T-helper 17 cell (primary cell): ENCODE results near the gene TMEM184B. TPM values are rescaled to one million over a fixed set of nuclear protein-coding genes. Genes with fewer than 3 reads are reported as not detected.

ENCODE experiments used
- ATAC-seq: fragments of 150-1000 bp; cut with Tn5 transposase; 2 replicates; pipeline ENCODE4 v1.10.0; 2021; ENCODE audit warnings: mild to moderate bottlenecking, moderate library complexity
- DNase-seq, 3 donors: peaks; one replicate each; pipeline versions ENCODE4 v3.0.0 to v3.0.0-alpha.2; 2020 to 2021
- H3K9me3 ChIP-seq: one replicate; pipeline ENCODE4 v1.7.0; 2013; ENCODE audit warnings: low read length, mild to moderate bottlenecking; ENCODE audit not compliant: control insufficient read depth, poor library complexity, severe bottlenecking
- H3K27ac Mint-ChIP-seq: one replicate; pipeline ENCODE4 v1.8.0; 2022; ENCODE audit warnings: mild to moderate bottlenecking, moderate library complexity, mixed read lengths
- H3K27me3 Mint-ChIP-seq: one replicate; pipeline ENCODE4 v1.8.0; 2022; ENCODE audit warnings: mixed read lengths
- H3K36me3 Mint-ChIP-seq: one replicate; pipeline ENCODE4 v1.8.0; 2022; ENCODE audit warnings: low read depth, mixed read lengths
- H3K4me1 Mint-ChIP-seq: one replicate; pipeline ENCODE4 v1.8.0; 2022; ENCODE audit warnings: mild to moderate bottlenecking, mixed read lengths
- H3K4me3 Mint-ChIP-seq: one replicate; pipeline ENCODE4 v1.8.0; 2022; ENCODE audit warnings: mild to moderate bottlenecking, moderate library complexity, mixed read lengths
- total RNA-seq, 4 donors: library from RNA in 2 of 4; stranded (reverse) in 2 of 4; gene quantifications; one replicate each; pipeline ENCODE4 v1.2.3 and lab custom pipeline; 2022 to 2026

Gene TMEM184B
- total RNA-seq (10 to 100 TPM; 53.3 TPM), total RNA-seq (lab: John Stamatoyannopoulos, UW) (26.1 to 32.6 reads per million in 2 donors)

GRCh38 chr22:38272373-38273134 lies at the start of gene TMEM184B:
Gene TMEM184B, minus strand, starts transcription at chr22:38273010. Its CDS starts 25,049 bp downstream, at chr22:38247961.
- H3K27me3 Mint-ChIP-seq = no peaks in the 10 kb centered on the region
- peak; percentile 96 for ATAC-seq
- H3K4me1 Mint-ChIP-seq = peaks cover 42% of the 10 kb centered on the region

GRCh38 chr22:38320605-38321402 lies 48.0 kb upstream of the TMEM184B start:
- DNase-seq = no peak
- H3K4me1 Mint-ChIP-seq = peaks cover 6% of the 10 kb centered on the region
- H3K36me3 Mint-ChIP-seq = no peaks in the 10 kb centered on the region
- H3K27me3 Mint-ChIP-seq = no peaks in the 10 kb centered on the region
- no peak for ATAC-seq
- no peak overlapping the region for H3K4me3 Mint-ChIP-seq
- H3K9me3 ChIP-seq = no peaks in the 10 kb centered on the region
- H3K27ac Mint-ChIP-seq = peak overlapping the region; percentile 51

More at GRCh38 chr22:38272373-38273134, at the start of gene TMEM184B:
- Mint-ChIP-seq H3K36me3 (no peaks in the 10 kb centered on the region), H3K4me3 (peak within 1 kb of the TSS; percentile 94), H3K27ac (peak within 1 kb of the TSS; percentile 95)
- H3K9me3 ChIP-seq = no peaks in the 10 kb centered on the region
- peak; percentile 82 to 86 (median 83) for DNase-seq

GRCh38 chr22:38318792-38319773 lies 46.3 kb upstream of the TMEM184B start:
- DNase-seq = no peak
- no peaks in the 10 kb centered on the region for H3K36me3 Mint-ChIP-seq
- no peaks in the 10 kb centered on the region for H3K9me3 ChIP-seq
- no peaks in the 10 kb centered on the region for H3K27me3 Mint-ChIP-seq
- H3K4me1 Mint-ChIP-seq = peaks cover 23% of the 10 kb centered on the region
- H3K4me3 Mint-ChIP-seq = peak overlapping the region; percentile 50
- peak overlapping the region; percentile 82 for H3K27ac Mint-ChIP-seq
- ATAC-seq = no peak

- no peak for ATAC-seq
- H3K9me3 ChIP-seq = no peaks in the 10 kb centered on the region
- peak overlapping the region; percentile 82 for H3K27ac Mint-ChIP-seq
- H3K36me3 Mint-ChIP-seq = no peaks in the 10 kb centered on the region
- H3K4me1 Mint-ChIP-seq = peaks cover 30% of the 10 kb centered on the region
- no peaks in the 10 kb centered on the region for H3K27me3 Mint-ChIP-seq
- DNase-seq = no peak
- peak overlapping the region; percentile 89 for H3K4me3 Mint-ChIP-seq
Observed at GRCh38 chr22:38317995-38318715, 45.3 kb upstream of the TMEM184B start.

- peak within 1 kb of the TSS; percentile 95 for H3K27ac Mint-ChIP-seq
- peaks cover 35% of the 10 kb centered on the region for H3K4me1 Mint-ChIP-seq
- DNase-seq (peak; percentile 68 to 77 (median 71)), ATAC-seq (peak; percentile 70)
- no peaks in the 10 kb centered on the region for H3K27me3 Mint-ChIP-seq
- no peaks in the 10 kb centered on the region for H3K36me3 Mint-ChIP-seq
- H3K9me3 ChIP-seq = no peaks in the 10 kb centered on the region
- peak within 1 kb of the TSS; percentile 90 for H3K4me3 Mint-ChIP-seq
Observed at GRCh38 chr22:38317122-38317994, 44.5 kb upstream of the TMEM184B start, which contains the start of gene CSNK1E. Gene CSNK1E, minus strand, starts transcription at chr22:38317433. Its CDS starts 3,276 bp downstream, at chr22:38314157.

- Mint-ChIP-seq H3K27ac (peak overlapping the region; percentile 95), H3K36me3 (no peaks in the 10 kb centered on the region), H3K4me1 (peaks cover 37% of the 10 kb centered on the region), H3K27me3 (no peaks in the 10 kb centered on the region), H3K4me3 (peak overlapping the region; percentile 90)
- DNase-seq (peak; percentile 37 to 54 (median 46)), ATAC-seq (peak; percentile 63)
- H3K9me3 ChIP-seq = no peaks in the 10 kb centered on the region
Observed at GRCh38 chr22:38316364-38317121, 43.7 kb upstream of the TMEM184B start.

GRCh38 chr22:38315823-38316363 lies 43.1 kb upstream of the TMEM184B start:
- H3K36me3 Mint-ChIP-seq = no peaks in the 10 kb centered on the region
- ATAC-seq (peak; percentile 5), DNase-seq (no peak)

GRCh38 chr22:38314933-38315822 lies 42.4 kb upstream of the TMEM184B start:
- peak; percentile 28 for ATAC-seq

More at GRCh38 chr22:38315823-38316363, 43.1 kb upstream of the TMEM184B start:
- H3K4me3 Mint-ChIP-seq = peak overlapping the region; percentile 90
- H3K27me3 Mint-ChIP-seq = no peaks in the 10 kb centered on the region
- no peaks in the 10 kb centered on the region for H3K9me3 ChIP-seq
- peak overlapping the region; percentile 95 for H3K27ac Mint-ChIP-seq
- peaks cover 41% of the 10 kb centered on the region for H3K4me1 Mint-ChIP-seq

GRCh38 chr22:38314051-38314932 lies 41.5 kb upstream of the TMEM184B start:
- ATAC-seq (no peak), DNase-seq (no peak)
- H3K9me3 ChIP-seq = no peaks in the 10 kb centered on the region
- Mint-ChIP-seq H3K4me1 (peaks cover 49% of the 10 kb centered on the region), H3K4me3 (peak overlapping the region; percentile 90), H3K36me3 (no peaks in the 10 kb centered on the region), H3K27me3 (no peaks in the 10 kb centered on the region), H3K27ac (peak overlapping the region; percentile 95)

More at GRCh38 chr22:38314933-38315822, 42.4 kb upstream of the TMEM184B start:
- no peak for DNase-seq
- Mint-ChIP-seq H3K27me3 (no peaks in the 10 kb centered on the region), H3K36me3 (no peaks in the 10 kb centered on the region), H3K27ac (peak overlapping the region; percentile 95), H3K4me1 (peaks cover 48% of the 10 kb centered on the region), H3K4me3 (peak overlapping the region; percentile 90)
- H3K9me3 ChIP-seq = no peaks in the 10 kb centered on the region
